NCI-H2196 treated with DMSO at 0.1 percent for 48 hours (cell line): ENCODE measurements around the gene MTNR1A.

Experiments
- DNase-seq: peaks from one replicate; lab custom pipeline; 2025; ENCODE audit not compliant: unreplicated experiment; lab: John Stamatoyannopoulos, UW

Gene MTNR1A

DNA sequence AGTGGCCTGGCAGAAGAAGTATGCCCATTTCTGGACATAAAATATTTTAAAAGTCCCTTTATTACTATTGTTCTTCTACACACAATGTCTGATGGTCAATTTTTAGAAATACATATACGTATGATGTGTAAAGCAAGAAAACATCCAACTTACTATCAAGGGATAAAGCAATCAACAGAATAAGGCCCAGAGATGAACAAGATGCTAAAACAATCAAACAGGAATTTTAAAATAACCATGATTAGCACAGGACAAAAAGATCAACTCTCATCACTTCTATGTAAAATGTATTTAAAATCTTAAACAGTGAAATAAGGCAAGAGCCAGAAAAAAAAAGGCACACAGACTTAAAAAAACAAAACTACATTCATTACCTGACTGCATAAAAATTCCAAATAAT is 60.9 kb downstream of the MTNR1A start:
- no peak for DNase-seq

- no peak for DNase-seq
Observed at GRCh38 chr4:186487726-186488125, 67.6 kb downstream of the MTNR1A start.

DNA sequence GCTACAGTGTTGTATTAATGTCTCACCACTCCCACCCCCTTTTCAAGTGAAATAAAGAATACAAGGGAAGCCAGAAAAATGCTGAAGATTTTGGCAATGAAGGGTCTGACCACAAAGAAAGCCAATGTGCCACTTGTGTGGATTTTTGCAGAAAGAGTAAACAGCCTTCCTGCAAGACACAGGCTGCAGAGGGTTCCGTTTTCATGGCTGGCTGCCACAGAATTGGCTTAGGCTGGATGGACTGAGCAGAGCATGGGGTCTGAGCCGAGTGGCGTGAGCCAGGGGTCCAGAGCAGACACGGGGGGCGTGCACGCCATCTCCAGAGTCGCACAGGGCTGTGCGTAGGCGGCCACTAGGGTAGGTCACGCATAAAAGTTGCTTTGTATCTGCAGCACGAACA is 69.2 kb downstream of the MTNR1A start:
- no peak for DNase-seq

- DNase-seq, result no peak
Observed at GRCh38 chr4:186485561-186486062, 69.8 kb downstream of the MTNR1A start.

GRCh38 chr4:186485150-186485549 is 70.2 kb downstream of the MTNR1A start:
- DNase-seq, result no peak

GRCh38 chr4:186483656-186484055 is 71.7 kb downstream of the MTNR1A start:
- no peak for DNase-seq
